Esophagus muscularis mucosa (tissue), 4 donors: ENCODE results near the gene HMGN4.

ENCODE experiments used
- EP300 ChIP-seq: sonication (generic); formaldehyde crosslinking; IDR thresholded peaks from one replicate; pipeline ENCODE4 v1.6.1; 2017; ENCODE audit warnings: antibody characterized with exemption
- POLR2A ChIP-seq: fragments of 450-650 bp; IDR thresholded peaks from one replicate; pipeline ENCODE4 v1.6.1; 2017; ENCODE audit warnings: antibody characterized with exemption, moderate library complexity, mild to moderate bottlenecking, low read depth
- POLR2AphosphoS5 ChIP-seq, 2 donors: sonication (generic); formaldehyde crosslinking; IDR thresholded peaks; one replicate each; pipeline ENCODE4 v1.6.1; 2017; ENCODE audit warnings: antibody characterized with exemption in 2 of 2
- TF ChIP-seq, protein P1 (sequence below), 3 experiments: fragments of 200-600 bp in 2 of 3; fragments of 450-650 bp in 1 of 3; sonication (generic) in 2 of 3; IDR thresholded peaks; one replicate each; pipeline ENCODE4 v1.5.1; 2017 to 2019; ENCODE audit warnings: antibody characterized with exemption in 3 of 3, mild to moderate bottlenecking in 2 of 3, moderate library complexity in 1 of 3

GRCh38 chr6:26588965-26589364, 50.8 kb downstream of the HMGN4 start:
- TF ChIP-seq, protein P1, sequence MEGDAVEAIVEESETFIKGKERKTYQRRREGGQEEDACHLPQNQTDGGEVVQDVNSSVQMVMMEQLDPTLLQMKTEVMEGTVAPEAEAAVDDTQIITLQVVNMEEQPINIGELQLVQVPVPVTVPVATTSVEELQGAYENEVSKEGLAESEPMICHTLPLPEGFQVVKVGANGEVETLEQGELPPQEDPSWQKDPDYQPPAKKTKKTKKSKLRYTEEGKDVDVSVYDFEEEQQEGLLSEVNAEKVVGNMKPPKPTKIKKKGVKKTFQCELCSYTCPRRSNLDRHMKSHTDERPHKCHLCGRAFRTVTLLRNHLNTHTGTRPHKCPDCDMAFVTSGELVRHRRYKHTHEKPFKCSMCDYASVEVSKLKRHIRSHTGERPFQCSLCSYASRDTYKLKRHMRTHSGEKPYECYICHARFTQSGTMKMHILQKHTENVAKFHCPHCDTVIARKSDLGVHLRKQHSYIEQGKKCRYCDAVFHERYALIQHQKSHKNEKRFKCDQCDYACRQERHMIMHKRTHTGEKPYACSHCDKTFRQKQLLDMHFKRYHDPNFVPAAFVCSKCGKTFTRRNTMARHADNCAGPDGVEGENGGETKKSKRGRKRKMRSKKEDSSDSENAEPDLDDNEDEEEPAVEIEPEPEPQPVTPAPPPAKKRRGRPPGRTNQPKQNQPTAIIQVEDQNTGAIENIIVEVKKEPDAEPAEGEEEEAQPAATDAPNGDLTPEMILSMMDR (IDR thresholded peaks at IDR 0.05), result no peak
- TF ChIP-seq POLR2AphosphoS5 (IDR thresholded peaks at IDR 0.05) (no peak), EP300 (no peak), POLR2A (no peak)
